HG03565 (cell line): ENCODE measurements around the gene GPR161.
"Not testable (repeated sequence)": the region's sequence is repeated elsewhere in the genome, so short reads cannot be mapped to it uniquely, and the experiment has no call there.

Experiments
- ATAC-seq: cut with Tn5 transposase; IDR thresholded peaks from one replicate; pipeline ENCODE4 v1.9.1; 2021; ENCODE audit warnings: mild to moderate bottlenecking, moderate library complexity; ENCODE audit not compliant: unreplicated experiment

Gene GPR161

GRCh38 chr1:168136709-168137514 lies at the start of gene GPR161:
Gene GPR161 (minus strand): TSS chr1:168136930. CDS start chr1:168104850, 32,080 bp downstream.
- ATAC-seq, result no peak

DNA sequence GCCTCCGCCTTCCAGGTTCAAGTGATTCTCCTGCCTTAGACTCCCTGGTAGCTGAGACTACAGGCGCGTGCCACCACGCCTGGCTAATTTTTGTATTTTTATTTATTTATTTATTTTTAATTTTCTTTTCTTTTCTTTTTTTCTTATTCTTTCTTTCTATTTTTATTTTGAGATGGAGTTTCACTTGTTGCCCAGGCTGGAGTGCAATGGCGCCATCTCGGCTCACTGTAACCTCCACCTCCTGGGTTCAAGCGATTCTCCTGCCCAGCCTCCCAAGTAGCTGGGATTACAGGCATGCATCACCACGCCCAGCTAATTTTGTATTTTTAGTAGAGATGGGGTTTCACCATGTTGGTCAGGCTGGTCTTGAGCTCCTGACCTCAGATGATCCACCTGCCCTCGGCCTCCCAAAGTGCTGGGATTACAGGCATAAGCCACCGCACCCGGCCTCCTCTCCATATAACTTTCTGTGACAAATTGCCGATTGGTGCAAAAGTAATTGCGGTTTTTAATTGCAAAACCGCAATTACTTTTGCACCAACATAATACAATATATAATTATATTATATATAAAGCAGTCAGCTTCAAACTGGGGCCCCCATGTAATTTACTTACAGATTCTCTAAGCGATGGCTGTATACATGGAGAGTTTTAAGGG lies 44.5 kb upstream of the GPR161 start:
- ATAC-seq, result not testable (repeated sequence)

DNA sequence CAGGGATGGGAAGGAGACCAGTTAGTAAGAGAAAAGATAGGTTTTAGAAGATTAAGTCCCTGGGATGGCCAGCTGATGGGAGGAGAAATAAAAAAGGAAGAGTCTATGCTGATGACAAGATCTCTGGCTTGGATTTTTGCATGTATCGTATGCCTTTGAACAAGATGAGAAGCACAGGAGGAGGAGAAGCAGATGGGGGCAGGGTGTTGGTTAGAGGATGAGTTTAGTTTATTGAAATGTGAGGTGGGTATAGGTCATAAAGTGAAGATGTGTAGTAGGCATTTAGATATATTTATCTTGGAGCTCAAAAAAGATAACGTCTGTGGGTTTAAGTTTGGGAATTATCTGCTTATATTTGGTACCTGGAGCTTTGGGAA lies 43.4 kb upstream of the GPR161 start:
- ATAC-seq, result no peak

- no peak for ATAC-seq
Measured at GRCh38 chr1:168179438-168180147, 42.9 kb upstream of the GPR161 start.

DNA sequence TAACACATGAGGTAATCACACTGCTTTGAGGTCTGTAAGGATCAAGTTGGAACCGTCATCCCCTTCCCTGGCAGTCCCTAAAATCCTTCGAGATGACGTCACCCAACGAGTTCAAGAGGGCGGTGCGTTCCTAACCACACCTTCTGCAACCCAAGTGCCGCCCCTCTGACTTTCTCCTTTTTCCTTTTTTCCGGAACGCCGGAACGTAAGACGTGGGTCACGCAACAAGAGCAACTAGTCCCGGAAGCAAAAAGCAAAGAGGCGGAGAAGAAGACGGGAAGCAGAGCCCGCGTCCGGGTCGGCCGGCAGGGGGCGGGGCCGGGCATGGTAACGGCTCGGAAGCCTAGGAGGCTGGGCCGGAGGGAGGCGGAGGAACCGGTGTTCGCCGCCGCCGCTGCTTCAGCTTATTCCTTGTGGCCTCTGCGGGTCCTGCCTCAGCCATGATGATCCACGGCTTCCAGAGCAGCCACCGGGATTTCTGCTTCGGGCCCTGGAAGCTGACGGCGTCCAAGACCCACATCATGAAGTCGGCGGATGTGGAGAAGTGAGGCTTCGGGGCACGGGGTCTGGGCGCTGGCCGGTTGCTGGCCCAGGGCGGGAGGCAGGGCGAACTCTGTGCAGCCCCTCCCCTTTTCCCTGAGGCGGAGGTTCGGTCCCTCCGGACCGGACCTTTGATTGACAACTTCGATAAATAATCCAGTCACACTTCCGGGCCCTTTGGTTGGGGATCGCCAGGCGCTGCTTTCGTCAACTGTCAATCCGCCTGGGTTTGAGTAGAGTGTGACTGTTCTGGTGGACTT lies 42.1 kb upstream of the GPR161 start, which contains the start of gene TIPRL:
Gene TIPRL, plus strand, starts transcription at position 325 of the 800 bp plus-strand sequence. Its CDS starts 116 bp downstream, at position 441.
- peak; percentile 87 for ATAC-seq

DNA sequence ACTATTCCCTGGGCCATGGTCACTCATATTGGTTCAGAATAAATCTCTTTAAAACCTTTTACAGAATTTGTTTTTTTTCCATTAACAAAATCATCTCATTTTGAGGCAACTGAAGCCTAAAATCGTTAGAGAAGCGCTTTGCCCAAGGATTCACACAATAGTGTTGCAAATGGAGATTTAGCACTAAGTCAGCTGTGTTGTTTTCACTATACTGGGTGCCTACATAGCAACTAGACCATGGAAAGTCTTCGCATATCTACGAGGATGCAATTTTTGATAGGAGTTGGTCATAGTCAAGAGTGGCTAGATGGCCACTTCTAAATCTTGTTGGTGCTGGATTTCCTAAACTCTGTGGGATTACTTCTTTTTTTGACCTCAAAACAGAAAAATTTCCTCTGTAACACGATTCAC lies 41.5 kb upstream of the GPR161 start:
- no peak for ATAC-seq

DNA sequence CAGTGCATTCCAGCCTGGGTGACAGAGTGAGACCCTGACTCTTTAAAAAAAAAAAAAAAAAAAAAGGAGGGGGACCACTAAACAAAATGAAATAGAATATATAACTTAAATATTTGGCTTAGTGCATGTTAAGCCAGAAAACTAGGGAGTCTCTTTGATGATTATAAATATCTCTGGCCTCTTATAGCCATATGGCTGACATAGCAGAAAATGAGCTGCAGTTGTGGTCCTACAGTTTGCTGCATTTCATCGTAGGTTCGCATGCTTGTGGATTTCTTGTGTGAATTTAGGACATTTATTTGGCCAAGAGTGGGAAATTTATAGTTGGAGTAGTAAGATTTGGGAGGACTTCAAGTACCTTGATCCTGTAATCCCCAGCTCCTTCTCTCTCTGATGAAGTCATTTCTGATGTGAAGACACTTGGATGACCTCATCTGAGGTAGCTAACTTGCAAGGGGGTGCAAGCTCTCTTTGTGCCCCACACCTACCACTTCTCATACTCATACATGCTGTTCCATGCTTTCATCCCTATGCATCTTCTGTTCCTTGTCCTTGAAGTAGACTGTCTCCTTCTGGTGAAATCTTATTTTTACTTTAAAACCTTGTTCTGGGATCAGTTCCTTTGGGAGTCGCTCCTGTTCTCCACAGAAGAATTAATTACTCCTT lies 35.7 kb upstream of the GPR161 start:
- no peak for ATAC-seq

DNA sequence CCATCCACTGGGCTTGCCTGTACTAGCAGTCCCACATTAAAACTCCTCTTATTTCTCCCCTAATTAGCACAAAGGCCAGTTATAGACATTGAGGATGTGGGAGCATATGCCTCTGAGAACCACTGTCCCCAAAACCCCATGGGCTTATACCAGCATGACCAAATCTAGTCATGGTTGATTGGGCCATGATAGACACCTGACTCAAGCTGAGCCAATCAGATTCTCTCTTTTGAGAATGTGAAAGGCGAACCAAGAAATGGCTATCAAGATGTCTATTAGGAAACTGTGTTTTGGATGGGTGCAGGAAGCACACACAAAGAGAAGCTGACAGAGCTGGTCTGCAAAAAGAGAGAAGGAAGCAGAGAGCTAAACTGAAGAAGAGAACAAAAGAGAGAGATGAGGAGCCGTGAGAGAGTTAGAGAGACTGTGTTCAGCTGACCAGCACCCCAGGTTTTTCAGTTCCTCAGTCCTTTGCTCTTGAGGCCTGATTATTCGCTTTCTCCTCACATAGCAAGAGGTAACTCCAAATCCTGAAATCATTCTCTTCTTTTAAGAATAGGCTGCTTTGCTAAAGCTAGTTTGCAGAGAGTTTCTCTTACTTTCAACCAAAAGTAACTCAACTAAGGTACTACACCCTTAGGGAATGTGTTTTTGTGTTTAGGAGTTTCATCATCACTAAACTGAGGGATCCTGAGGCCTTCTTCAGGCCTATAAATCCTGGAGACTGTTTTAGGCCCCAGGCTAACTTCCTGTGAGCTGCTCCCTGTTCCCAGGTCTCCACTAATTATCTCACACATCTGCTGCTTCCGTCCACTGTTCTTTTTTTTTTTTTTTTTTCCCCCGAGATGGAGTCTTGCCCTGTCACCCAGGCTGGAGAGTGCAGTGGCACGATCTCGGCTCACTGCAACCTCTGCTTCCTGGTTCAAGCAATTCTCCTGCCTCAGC lies 34.1 kb upstream of the GPR161 start:
- ATAC-seq, result no peak

DNA sequence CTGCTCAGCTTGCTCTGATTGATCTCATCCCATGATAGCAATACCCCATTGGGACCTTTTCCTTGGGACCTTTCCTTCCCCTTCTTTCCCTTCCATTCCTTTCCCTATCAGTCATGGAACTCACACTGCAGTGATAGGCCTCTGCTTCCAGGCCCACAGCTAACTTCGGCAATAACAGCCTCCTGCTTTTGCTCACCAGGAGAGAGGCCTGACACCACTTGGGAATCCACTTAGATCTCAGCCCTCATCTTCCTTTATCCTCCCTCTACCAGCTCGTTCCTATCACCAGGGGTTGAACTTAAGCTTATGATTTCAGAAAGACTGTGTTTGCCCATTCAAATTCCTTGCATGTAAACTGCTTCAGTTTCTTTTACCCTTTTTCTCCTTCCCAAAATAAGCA lies 31.1 kb upstream of the GPR161 start:
- ATAC-seq, result no peak

DNA sequence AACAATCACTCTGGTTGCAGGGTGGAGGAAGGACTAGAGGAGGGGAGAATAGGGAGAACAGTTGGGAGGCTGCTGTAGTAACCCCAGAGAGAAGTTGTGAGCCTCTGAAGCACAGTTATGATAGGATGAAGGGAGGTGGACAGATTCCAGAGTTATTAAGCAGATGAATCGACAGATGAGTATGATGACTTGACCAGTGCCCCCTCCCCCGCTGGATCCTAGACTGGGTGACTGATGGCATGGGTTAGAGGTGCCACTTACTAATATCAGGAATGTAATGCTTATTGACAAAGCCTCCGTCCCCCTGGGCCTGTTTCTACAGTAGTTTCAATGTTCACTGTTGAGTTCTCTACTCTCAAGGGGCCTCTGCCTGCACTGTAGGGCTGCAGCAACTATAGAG lies 28.0 kb upstream of the GPR161 start:
- ATAC-seq, result no peak

- ATAC-seq, result no peak
Measured at GRCh38 chr1:168163670-168164069, 26.9 kb upstream of the GPR161 start.

DNA sequence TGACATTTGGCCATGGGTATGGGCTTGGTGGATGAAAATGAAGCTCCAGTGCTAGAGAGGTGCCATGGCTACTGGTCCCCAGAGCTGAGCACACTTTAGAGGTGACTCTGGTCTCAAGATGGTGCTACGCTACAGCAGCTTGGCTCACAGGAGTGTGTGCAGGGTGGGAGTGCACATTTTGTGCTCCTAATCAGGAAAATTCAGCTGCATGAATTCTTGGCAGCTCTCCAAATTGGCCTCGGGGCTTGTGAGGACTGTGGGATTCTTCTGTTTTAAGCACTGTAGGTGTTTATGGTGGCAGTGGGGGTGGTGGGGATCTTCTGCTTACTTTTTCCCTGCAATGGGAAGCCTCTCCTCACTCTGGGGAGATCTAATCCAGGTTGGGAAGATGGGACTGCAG lies 24.7 kb upstream of the GPR161 start:
- no peak for ATAC-seq

DNA sequence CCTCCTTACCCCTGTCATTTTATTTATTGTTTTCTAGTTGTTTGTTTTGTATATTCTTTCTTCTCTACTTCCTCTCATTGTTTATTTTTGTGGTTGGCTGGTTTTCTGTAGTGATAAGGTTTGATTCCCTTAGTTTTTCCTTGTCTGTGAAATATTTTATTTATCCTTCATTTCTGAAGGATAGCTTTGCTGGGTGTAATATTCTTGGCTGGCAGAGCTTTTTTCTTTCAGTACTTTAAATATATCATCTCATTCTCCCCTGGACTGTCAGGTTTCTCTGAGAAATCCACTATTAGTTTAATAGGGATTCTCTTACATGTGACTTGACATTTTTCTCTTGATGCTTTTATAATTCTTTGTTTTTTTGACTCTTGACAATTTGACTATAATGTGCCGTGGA lies 23.2 kb upstream of the GPR161 start:
- no peak for ATAC-seq

DNA sequence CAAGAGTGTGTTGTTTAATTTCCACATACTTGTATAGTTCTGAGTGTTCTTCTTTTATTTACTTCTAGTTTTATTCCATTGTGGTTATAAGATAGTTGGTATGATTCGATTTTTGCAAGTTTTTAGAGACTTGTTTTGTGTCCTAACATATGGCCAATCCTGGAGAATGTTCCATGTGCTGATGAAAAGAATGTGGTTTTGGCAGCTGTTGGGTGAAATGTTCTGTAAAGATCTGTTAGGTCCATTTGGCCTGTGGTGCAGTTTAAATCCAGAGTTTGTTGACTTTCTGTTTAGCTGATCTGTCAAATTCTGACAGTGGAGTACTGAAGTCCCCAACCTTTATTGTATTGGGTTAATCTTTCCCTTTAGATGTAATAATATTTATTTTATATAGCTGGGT lies 22.5 kb upstream of the GPR161 start:
- ATAC-seq, result no peak

- no peak for ATAC-seq
Measured at GRCh38 chr1:168157638-168158037, 20.9 kb upstream of the GPR161 start.

DNA sequence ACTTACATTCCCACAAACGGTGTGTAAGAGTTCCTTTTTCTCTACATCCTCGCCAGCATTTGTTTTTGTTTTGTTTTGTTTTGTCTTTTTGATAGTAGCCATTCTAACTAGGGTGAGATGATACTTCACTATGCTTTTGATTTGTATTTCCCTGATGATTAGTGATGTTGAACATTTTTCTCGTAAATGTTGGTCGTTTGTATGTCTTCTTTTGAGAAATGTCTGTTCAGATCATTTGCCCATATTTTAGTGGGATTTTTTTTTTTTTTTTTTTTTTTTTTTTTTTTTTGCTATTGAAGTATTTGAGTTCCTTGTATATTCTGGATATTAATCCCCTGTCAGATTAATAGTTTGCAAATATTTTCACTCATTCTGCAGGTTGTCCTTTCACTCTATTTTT lies 19.2 kb upstream of the GPR161 start:
- ATAC-seq, result no peak

- not testable (repeated sequence) for ATAC-seq
Measured at GRCh38 chr1:168154707-168155106, 18.0 kb upstream of the GPR161 start.

- ATAC-seq, result no peak
Measured at GRCh38 chr1:168151935-168152334, 15.2 kb upstream of the GPR161 start.

DNA sequence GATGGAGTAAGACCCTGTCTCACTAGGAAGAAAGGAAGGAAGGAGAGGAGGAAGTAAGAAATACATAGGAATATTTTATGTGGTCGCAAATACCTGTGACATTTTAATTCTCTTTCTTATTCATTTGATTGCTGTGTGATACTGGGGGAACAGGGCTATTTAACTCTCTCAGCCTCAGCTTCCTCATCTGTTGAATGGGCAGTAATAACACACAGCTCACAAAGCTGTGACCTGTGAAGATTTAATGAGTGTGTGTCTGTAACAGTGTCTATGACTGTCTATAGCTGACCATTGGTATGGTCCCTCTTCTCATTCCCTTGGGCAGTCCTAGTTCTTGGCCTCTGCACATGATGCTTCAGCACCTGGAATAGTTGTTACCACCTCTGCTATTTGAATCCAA lies 13.6 kb upstream of the GPR161 start:
- no peak for ATAC-seq
